HepG2 (cell line): Measurements from ENCODE around the gene ACTN3. TPM values are rescaled to one million over a fixed set of nuclear protein-coding genes. Genes with fewer than 3 reads are reported as not detected.

Source experiments
- DNMT3B ChIP-seq: conservative IDR thresholded peaks from 2 replicates; pipeline ENCODE4 v1.6.1; 2016; ENCODE audit warnings: missing biosample characterization, control low read depth
- EED ChIP-seq: sonication (generic); formaldehyde crosslinking; IDR thresholded peaks from 2 replicates; pipeline ENCODE4 v1.5.0; 2020; ENCODE audit warnings: mild to moderate bottlenecking, missing genetic modification reagents
- GFI1 ChIP-seq: sonication (generic); formaldehyde crosslinking; IDR thresholded peaks from 2 replicates; pipeline ENCODE4 v1.5.0; 2020; ENCODE audit warnings: missing genetic modification reagents, mild to moderate bottlenecking, borderline replicate concordance
- KDM5B ChIP-seq: sonication (generic); formaldehyde crosslinking; IDR thresholded peaks from 2 replicates; pipeline ENCODE4 v1.4.0; 2020; ENCODE audit warnings: missing genetic modification reagents, mild to moderate bottlenecking, borderline replicate concordance
- MEF2D ChIP-seq: sonication (generic); formaldehyde crosslinking; IDR thresholded peaks from 2 replicates; pipeline ENCODE4 v1.5.1; 2020; ENCODE audit warnings: mild to moderate bottlenecking, missing genetic modification reagents
- RERE ChIP-seq: IDR thresholded peaks from 2 replicates; pipeline ENCODE4 v1.6.1; 2016; ENCODE audit warnings: low read depth, missing genetic modification reagents, missing compliant biosample characterization
- RORA ChIP-seq: sonication (generic); formaldehyde crosslinking; IDR thresholded peaks from 2 replicates; pipeline ENCODE4 v1.5.0; 2020; ENCODE audit warnings: mild to moderate bottlenecking, missing genetic modification reagents, moderate library complexity
- ZFP91 ChIP-seq: sonication (generic); formaldehyde crosslinking; IDR thresholded peaks from 2 replicates; pipeline ENCODE4 v1.9.0; 2022; ENCODE audit warnings: missing genetic modification reagents, mild to moderate bottlenecking, borderline replicate concordance
- ZNF383 ChIP-seq: sonication (generic); formaldehyde crosslinking; IDR thresholded peaks from 2 replicates; pipeline ENCODE4 v1.4.0; 2020; ENCODE audit warnings: missing genetic modification reagents, mild to moderate bottlenecking, borderline replicate concordance
- ZNF691 ChIP-seq: sonication (generic); formaldehyde crosslinking; IDR thresholded peaks from 2 replicates; pipeline ENCODE4 v1.4.0; 2020; ENCODE audit warnings: missing genetic modification reagents, low read depth, mild to moderate bottlenecking, borderline replicate concordance
- ZNF766 ChIP-seq: sonication (generic); formaldehyde crosslinking; IDR thresholded peaks from 2 replicates; pipeline ENCODE4 v1.5.0; 2020; ENCODE audit warnings: missing genetic modification reagents, borderline replicate concordance
- ZNF780A ChIP-seq: sonication (generic); formaldehyde crosslinking; IDR thresholded peaks from 2 replicates; pipeline ENCODE4 v1.8.0; 2022; ENCODE audit warnings: mild to moderate bottlenecking, missing genetic modification reagents, moderate library complexity
- ZSCAN20 ChIP-seq: sonication (generic); formaldehyde crosslinking; IDR thresholded peaks from 2 replicates; pipeline ENCODE4 v1.4.0; 2020; ENCODE audit warnings: missing genetic modification reagents, mild to moderate bottlenecking, borderline replicate concordance
- polyA plus RNA-seq, 8 experiments: library from polyadenylated mRNA; depleted of rRNA in 3 of 8; stranded (reverse) in 7 of 8; unstranded in 1 of 8; fragments of >200 nt; fragmentation: Illumina TruSeq in 4 of 8; extraction: Trizol in 4 of 8; gene quantifications; 2 replicates each; pipeline versions ENCODE4 v1.2.1 to v1.2.3, GENCODE V29; 2011 to 2016; ENCODE audit warnings: low read depth in 4 of 8, missing spikeins in 1 of 8, mixed read lengths in 1 of 8; ENCODE audit not compliant: insufficient read depth in 1 of 8
- total RNA-seq, 5 experiments: library from RNA; depleted of rRNA; stranded (reverse); fragments of >200 nt; fragmentation: Illumina TruSeq; extraction: Trizol; gene quantifications; 2 replicates each; pipeline ENCODE4 v1.2.3, GENCODE V29; 2016; ENCODE audit warnings: low read depth in 1 of 5
- TF ChIP-seq, protein P1 (sequence below): IDR thresholded peaks from 2 replicates; pipeline ENCODE4 v1.4.0; 2020; ENCODE audit warnings: mild to moderate bottlenecking, missing genetic modification reagents
- TF ChIP-seq, protein P2 (sequence below): sonication (generic); formaldehyde crosslinking; IDR thresholded peaks from 2 replicates; pipeline ENCODE4 v1.4.0; 2020; ENCODE audit warnings: mild to moderate bottlenecking, missing genetic modification reagents

The ACTN3 gene
- total and polyA plus RNA-seq, 2 of the 13 experiments (the other 11 are each of a cell fraction or from before 2014, with no cell fraction given) = 0.04 to 0.09 TPM

- TF ChIP-seq, protein P1, sequence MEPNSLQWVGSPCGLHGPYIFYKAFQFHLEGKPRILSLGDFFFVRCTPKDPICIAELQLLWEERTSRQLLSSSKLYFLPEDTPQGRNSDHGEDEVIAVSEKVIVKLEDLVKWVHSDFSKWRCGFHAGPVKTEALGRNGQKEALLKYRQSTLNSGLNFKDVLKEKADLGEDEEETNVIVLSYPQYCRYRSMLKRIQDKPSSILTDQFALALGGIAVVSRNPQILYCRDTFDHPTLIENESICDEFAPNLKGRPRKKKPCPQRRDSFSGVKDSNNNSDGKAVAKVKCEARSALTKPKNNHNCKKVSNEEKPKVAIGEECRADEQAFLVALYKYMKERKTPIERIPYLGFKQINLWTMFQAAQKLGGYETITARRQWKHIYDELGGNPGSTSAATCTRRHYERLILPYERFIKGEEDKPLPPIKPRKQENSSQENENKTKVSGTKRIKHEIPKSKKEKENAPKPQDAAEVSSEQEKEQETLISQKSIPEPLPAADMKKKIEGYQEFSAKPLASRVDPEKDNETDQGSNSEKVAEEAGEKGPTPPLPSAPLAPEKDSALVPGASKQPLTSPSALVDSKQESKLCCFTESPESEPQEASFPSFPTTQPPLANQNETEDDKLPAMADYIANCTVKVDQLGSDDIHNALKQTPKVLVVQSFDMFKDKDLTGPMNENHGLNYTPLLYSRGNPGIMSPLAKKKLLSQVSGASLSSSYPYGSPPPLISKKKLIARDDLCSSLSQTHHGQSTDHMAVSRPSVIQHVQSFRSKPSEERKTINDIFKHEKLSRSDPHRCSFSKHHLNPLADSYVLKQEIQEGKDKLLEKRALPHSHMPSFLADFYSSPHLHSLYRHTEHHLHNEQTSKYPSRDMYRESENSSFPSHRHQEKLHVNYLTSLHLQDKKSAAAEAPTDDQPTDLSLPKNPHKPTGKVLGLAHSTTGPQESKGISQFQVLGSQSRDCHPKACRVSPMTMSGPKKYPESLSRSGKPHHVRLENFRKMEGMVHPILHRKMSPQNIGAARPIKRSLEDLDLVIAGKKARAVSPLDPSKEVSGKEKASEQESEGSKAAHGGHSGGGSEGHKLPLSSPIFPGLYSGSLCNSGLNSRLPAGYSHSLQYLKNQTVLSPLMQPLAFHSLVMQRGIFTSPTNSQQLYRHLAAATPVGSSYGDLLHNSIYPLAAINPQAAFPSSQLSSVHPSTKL (CRISPR knock-in tag) = peak; percentile 56; the same call in 1 of the 2 replicates
- TF ChIP-seq ZSCAN20 (CRISPR knock-in tag) = no peak
- TF ChIP-seq ZNF766 (CRISPR knock-in tag) = no peak
- TF ChIP-seq, protein P2, sequence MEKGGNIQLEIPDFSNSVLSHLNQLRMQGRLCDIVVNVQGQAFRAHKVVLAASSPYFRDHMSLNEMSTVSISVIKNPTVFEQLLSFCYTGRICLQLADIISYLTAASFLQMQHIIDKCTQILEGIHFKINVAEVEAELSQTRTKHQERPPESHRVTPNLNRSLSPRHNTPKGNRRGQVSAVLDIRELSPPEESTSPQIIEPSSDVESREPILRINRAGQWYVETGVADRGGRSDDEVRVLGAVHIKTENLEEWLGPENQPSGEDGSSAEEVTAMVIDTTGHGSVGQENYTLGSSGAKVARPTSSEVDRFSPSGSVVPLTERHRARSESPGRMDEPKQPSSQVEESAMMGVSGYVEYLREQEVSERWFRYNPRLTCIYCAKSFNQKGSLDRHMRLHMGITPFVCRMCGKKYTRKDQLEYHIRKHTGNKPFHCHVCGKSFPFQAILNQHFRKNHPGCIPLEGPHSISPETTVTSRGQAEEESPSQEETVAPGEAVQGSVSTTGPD (CRISPR knock-in tag) = no peak
- TF ChIP-seq RORA (CRISPR knock-in tag) = no peak
- TF ChIP-seq ZNF691 = no peak
- TF ChIP-seq GFI1 (CRISPR knock-in tag) = no peak
- TF ChIP-seq KDM5B (CRISPR knock-in tag) = no peak; the same call in 1 of the 2 replicates
- TF ChIP-seq RERE (CRISPR knock-in tag) = no peak
- TF ChIP-seq ZFP91 (CRISPR knock-in tag) = 0 out of 2 replicates have a peak, but pooled peaks have one; percentile 32
- no peak for TF ChIP-seq ZNF780A (CRISPR knock-in tag)
- no peak for TF ChIP-seq ZNF383 (CRISPR knock-in tag)
- no peak for TF ChIP-seq EED (CRISPR knock-in tag)
- no peak for TF ChIP-seq DNMT3B (CRISPR knock-in tag)
- TF ChIP-seq MEF2D (CRISPR knock-in tag) = 0 out of 2 replicates have a peak, but pooled peaks have one; percentile 24
Observed at GRCh38 chr11:66607126-66607834, 60.6 kb downstream of the ACTN3 start (continued).
